ENCODE data around the gene XXYLT1. TPM values are rescaled to one million over a fixed set of nuclear protein-coding genes. Genes with fewer than 3 reads are reported as not detected.

Gene XXYLT1
- total RNA-seq, 2 experiments from 2014 or later = 3.1 to 3.7 TPM

DNA sequence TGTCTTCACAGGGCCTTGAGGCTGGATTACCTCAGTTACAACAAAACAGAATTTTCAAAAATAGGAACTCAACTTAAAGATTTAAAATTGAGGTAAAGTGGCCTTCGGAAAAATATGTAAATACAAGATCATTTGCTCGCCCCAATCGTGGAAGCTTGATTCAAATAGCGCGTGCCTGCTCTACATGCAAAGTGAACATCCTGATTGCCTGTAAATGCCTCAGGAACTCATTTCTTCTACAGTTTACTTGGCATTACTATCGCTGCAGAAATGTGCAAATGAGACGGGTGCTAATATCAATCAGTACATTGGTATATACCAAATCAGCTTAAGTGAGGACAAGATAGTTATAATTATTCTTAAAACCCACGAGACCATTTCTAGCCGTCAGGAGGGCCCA, 159.2 kb downstream of the XXYLT1 start:
- H3K4me3 Mint-ChIP-seq = no peak overlapping the region
- POLR2A ChIA-PET = no interaction called here

DNA sequence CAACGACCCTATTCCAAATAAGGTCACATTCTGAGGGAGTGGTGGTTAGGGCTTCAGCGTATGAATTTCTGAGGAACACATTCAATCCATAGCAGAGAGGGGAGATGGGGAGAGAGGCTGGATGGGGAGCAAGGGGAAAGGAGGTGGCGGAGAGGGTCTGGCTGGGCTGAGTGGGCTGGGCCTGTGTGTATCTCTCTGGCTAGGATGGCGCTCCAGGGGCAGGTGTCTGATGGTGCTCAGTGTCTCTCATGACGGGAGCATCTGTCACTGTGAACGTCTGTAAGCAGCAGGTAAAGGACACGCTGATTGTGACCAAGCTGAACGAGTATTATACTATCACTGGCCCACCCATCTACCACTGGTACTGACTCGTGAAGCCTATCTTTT, 159.6 kb downstream of the XXYLT1 start:
- no peaks in the 10 kb centered on the region for H3K27me3 Mint-ChIP-seq
- intact Hi-C loops (cut with DNase I, micrococcal nuclease) = no loop called here
- no peaks in the 10 kb centered on the region for H3K9me3 Mint-ChIP-seq
- ChIA-PET POLR2A (no interaction called here), CTCF (no interaction called here)
- H3K4me3 Mint-ChIP-seq = no peak overlapping the region
- no peak for ATAC-seq (ENCODE audit: poor library complexity)
- H3K36me3 Mint-ChIP-seq (ENCODE audit: low read depth) = no peaks in the 10 kb centered on the region
- H3K4me1 Mint-ChIP-seq (ENCODE audit: low read depth) = peaks cover 2% of the 10 kb centered on the region
- H3K9me3 ChIP-seq (ENCODE audit: control insufficient read depth in 1 of 2, insufficient read depth in 1 of 2, low read length in 2 of 2) = no peaks in the 10 kb centered on the region
- peaks cover 4% of the 10 kb centered on the region for H3K4me1 ChIP-seq (ENCODE audit: insufficient read depth, low read length)
- no peaks in the 10 kb centered on the region for H3K27me3 ChIP-seq (ENCODE audit: control insufficient read depth in 1 of 2, insufficient read depth in 2 of 2, low read length in 2 of 2)
- TF ChIP-seq, protein P1, sequence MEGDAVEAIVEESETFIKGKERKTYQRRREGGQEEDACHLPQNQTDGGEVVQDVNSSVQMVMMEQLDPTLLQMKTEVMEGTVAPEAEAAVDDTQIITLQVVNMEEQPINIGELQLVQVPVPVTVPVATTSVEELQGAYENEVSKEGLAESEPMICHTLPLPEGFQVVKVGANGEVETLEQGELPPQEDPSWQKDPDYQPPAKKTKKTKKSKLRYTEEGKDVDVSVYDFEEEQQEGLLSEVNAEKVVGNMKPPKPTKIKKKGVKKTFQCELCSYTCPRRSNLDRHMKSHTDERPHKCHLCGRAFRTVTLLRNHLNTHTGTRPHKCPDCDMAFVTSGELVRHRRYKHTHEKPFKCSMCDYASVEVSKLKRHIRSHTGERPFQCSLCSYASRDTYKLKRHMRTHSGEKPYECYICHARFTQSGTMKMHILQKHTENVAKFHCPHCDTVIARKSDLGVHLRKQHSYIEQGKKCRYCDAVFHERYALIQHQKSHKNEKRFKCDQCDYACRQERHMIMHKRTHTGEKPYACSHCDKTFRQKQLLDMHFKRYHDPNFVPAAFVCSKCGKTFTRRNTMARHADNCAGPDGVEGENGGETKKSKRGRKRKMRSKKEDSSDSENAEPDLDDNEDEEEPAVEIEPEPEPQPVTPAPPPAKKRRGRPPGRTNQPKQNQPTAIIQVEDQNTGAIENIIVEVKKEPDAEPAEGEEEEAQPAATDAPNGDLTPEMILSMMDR (IDR thresholded peaks at IDR 0.05) = no peak
- DNase-seq = no peak
- no peak overlapping the region for H3K27ac ChIP-seq (ENCODE audit: low read depth in 1 of 2, low read length in 2 of 2)
- no peak overlapping the region for H3K4me3 ChIP-seq (ENCODE audit: low read length)
- H3K36me3 ChIP-seq (ENCODE audit: insufficient read depth, low read length) = no peaks in the 10 kb centered on the region
- H3K27ac Mint-ChIP-seq = no peak overlapping the region

More for the DNA sequence above, 159.2 kb downstream of the XXYLT1 start:
- Mint-ChIP-seq H3K9me3 (no peaks in the 10 kb centered on the region), H3K27ac (no peak overlapping the region), H3K36me3 (ENCODE audit: low read depth) (no peaks in the 10 kb centered on the region), H3K27me3 (no peaks in the 10 kb centered on the region), H3K4me1 (ENCODE audit: low read depth) (no peaks in the 10 kb centered on the region)
- Histone ChIP-seq H3K27ac (ENCODE audit: low read depth in 1 of 2, low read length in 2 of 2) (no peak overlapping the region), H3K4me3 (ENCODE audit: low read length) (no peak overlapping the region), H3K9me3 (ENCODE audit: control insufficient read depth in 1 of 2, insufficient read depth in 1 of 2, low read length in 2 of 2) (no peaks in the 10 kb centered on the region), H3K4me1 (ENCODE audit: insufficient read depth, low read length) (no peaks in the 10 kb centered on the region), H3K27me3 (ENCODE audit: control insufficient read depth in 1 of 2, insufficient read depth in 2 of 2, low read length in 2 of 2) (no peaks in the 10 kb centered on the region), H3K36me3 (ENCODE audit: insufficient read depth, low read length) (no peaks in the 10 kb centered on the region)
- DNase-seq = no peak
- intact Hi-C loops (cut with DNase I, micrococcal nuclease) = no loop called here
- TF ChIP-seq, protein P1 (IDR thresholded peaks at IDR 0.05) = no peak
- no peak for ATAC-seq (ENCODE audit: poor library complexity)
- CTCF ChIA-PET = no interaction called here

DNA sequence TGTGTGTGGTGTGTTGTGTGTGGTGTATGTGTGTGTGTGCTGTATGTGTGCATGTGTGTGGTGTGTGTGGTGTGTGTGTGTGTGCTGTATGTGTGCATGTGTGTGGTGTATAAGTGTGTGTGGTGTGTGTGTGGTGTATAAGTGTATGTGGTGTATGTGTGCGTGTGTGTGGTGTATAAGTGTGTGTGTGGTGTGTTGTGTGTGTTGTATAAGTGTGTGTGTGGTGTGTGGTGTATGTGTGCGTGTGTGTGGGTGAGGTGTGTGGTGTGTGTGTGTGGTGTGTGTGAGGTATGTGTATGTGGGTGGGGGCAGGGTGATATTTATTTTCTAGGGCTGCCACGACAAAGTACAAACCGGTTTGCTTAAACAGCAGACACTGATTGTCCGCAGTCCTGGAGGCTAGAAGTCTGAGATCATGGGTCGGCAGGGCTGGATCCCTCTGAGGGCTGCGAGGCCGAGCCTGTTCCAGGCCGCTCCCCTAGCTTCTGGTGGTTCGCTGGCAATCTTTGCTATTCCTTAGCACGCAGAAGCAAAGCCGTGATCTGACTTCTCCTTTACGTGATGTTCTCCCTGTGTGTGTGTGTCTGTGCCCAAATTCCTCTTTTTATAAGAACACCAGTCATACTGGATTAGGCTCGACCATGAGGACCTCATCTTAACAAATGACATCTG, 160.2 kb downstream of the XXYLT1 start:
- no peak for DNase-seq
- no peaks in the 10 kb centered on the region for H3K27me3 Mint-ChIP-seq
- intact Hi-C loops (cut with DNase I, micrococcal nuclease) = no loop called here
- no peaks in the 10 kb centered on the region for H3K36me3 Mint-ChIP-seq (ENCODE audit: low read depth)
- H3K4me1 Mint-ChIP-seq (ENCODE audit: low read depth) = peaks cover 7% of the 10 kb centered on the region
- POLR2A ChIA-PET = no interaction called here
- H3K4me3 ChIP-seq (ENCODE audit: low read length) = no peak overlapping the region
- CTCF ChIA-PET = no interaction called here
- no peak overlapping the region for H3K4me3 Mint-ChIP-seq
- H3K4me1 ChIP-seq (ENCODE audit: insufficient read depth, low read length) = peaks cover 8% of the 10 kb centered on the region
- no peaks in the 10 kb centered on the region for H3K27me3 ChIP-seq (ENCODE audit: control insufficient read depth in 1 of 2, insufficient read depth in 2 of 2, low read length in 2 of 2)
- TF ChIP-seq, protein P1 (IDR thresholded peaks at IDR 0.05) = no peak
- H3K27ac Mint-ChIP-seq = no peak overlapping the region
- no peaks in the 10 kb centered on the region for H3K9me3 Mint-ChIP-seq
- H3K36me3 ChIP-seq (ENCODE audit: insufficient read depth, low read length) = no peaks in the 10 kb centered on the region
- H3K9me3 ChIP-seq (ENCODE audit: control insufficient read depth in 1 of 2, insufficient read depth in 1 of 2, low read length in 2 of 2) = no peaks in the 10 kb centered on the region
- no peak for ATAC-seq (ENCODE audit: poor library complexity)
- H3K27ac ChIP-seq (ENCODE audit: low read depth in 1 of 2, low read length in 2 of 2) = no peak overlapping the region
